ENCODE results near the gene JPH4. TPM values are rescaled to one million over a fixed set of nuclear protein-coding genes. Genes with fewer than 3 reads are reported as not detected.

The JPH4 gene
- total and polyA plus RNA-seq, 2 donors, result 0.14 to 0.59 TPM

DNA sequence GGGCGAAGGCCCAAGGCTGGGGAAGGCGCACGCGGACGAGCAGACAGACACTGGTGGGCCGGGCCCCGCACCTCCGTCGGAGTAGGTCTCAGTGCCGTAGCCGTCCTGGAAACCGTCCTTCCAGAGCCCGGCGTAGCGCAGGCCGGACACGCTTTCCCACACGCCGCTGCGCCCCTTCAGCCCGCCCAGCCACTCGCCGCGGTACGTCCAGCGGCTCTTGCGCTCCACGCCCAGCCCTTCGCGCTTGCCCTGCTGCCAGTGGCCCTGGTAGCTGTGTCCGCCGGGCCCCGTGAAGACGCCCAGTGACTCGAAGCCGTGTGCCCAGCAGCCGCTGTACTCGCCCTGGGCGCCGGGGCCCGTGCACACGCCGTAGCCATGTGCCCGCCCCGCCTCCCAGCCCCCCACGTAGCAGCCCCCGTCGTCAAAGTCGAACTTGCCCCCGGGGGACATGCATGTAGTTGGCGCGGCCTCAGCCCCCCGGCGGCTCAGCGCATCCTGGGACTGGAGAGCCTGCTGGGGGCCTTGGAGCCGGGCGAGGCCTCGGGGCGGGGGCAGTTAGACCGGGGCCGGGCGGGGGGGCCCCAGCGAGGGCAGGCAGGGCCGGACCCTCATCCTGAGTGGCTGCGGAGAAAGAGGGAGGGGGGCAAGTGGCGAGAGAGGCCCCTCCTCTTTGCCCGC lies 1.4 kb downstream of the JPH4 start:
- 5% methylated on average over 67 of the region's 67 CpGs for WGBS
- no peak for DNase-seq (ENCODE audit: low read depth in 6 of 9, low spot score in 9 of 9)
- Histone ChIP-seq H3K36me3 (ENCODE audit: control insufficient read depth in 2 of 2, insufficient read depth in 2 of 2, low read length in 1 of 2) (no peaks in the 10 kb centered on the region), H3K4me3 (ENCODE audit: low read length in 2 of 2) (no peak overlapping the region), H3K4me1 (ENCODE audit: control insufficient read depth in 2 of 2, insufficient read depth in 2 of 2, low read length in 2 of 2) (no peaks in the 10 kb centered on the region), H3K27me3 (ENCODE audit: control insufficient read depth in 2 of 2, insufficient read depth in 1 of 2, low read length in 1 of 2) (peaks cover 56 to 93% of the 10 kb centered on the region in 2 donors), H3K9me3 (ENCODE audit: control insufficient read depth in 2 of 2, insufficient read depth in 1 of 2, low read length in 1 of 2) (no peaks in the 10 kb centered on the region), H3K27ac (ENCODE audit: low read depth in 1 of 2, low read length in 1 of 2) (no peak overlapping the region)

GRCh38 chr14:23573384-23574015 lies 5.1 kb downstream of the JPH4 start:
- Histone ChIP-seq H3K9me3 (ENCODE audit: control insufficient read depth in 2 of 2, insufficient read depth in 1 of 2, low read length in 1 of 2) (no peaks in the 10 kb centered on the region), H3K36me3 (ENCODE audit: control insufficient read depth in 2 of 2, insufficient read depth in 2 of 2, low read length in 1 of 2) (no peaks in the 10 kb centered on the region), H3K27me3 (ENCODE audit: control insufficient read depth in 2 of 2, insufficient read depth in 1 of 2, low read length in 1 of 2) (peaks cover 49 to 77% of the 10 kb centered on the region in 2 donors), H3K4me1 (ENCODE audit: control insufficient read depth in 2 of 2, insufficient read depth in 2 of 2, low read length in 2 of 2) (peaks cover 0 to 5% of the 10 kb centered on the region in 2 donors), H3K27ac (ENCODE audit: low read depth in 1 of 2, low read length in 1 of 2) (no peak overlapping the region), H3K4me3 (ENCODE audit: low read length in 2 of 2) (no peak overlapping the region)
- DNase-seq (ENCODE audit: low read depth in 6 of 9, low spot score in 9 of 9), result no peak
- WGBS, result 92% methylated on average over 5 of the region's 5 CpGs

DNA sequence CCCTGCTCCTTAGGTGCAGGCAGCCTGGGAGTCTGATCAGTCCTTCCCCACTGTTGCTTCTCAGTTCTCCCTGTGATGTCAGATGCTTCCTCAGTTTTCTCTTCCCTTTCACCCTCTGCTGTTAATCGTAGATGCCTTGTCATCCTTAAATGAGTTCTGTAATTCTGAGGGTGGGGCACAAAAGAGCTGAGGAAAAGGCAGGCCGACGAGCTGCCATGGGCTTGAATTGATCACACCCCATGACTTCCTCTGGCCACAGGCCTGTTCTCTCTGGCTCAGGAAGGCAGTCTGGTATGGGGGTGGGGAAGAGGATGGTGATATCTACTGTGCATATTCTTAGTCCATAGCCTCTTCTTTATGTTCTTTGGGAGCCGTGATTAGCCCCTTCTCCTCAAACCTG lies 5.8 kb downstream of the JPH4 start:
- H3K4me3 ChIP-seq (ENCODE audit: low read length in 2 of 2), result no peak overlapping the region
- DNase-seq (ENCODE audit: low read depth in 6 of 9, low spot score in 9 of 9), result no peak
- no peaks in the 10 kb centered on the region for H3K9me3 ChIP-seq (ENCODE audit: control insufficient read depth in 2 of 2, insufficient read depth in 1 of 2, low read length in 1 of 2)
- peaks cover 42 to 70% of the 10 kb centered on the region in 2 donors for H3K27me3 ChIP-seq (ENCODE audit: control insufficient read depth in 2 of 2, insufficient read depth in 1 of 2, low read length in 1 of 2)
- peaks cover 0 to 11% of the 10 kb centered on the region in 2 donors for H3K4me1 ChIP-seq (ENCODE audit: control insufficient read depth in 2 of 2, insufficient read depth in 2 of 2, low read length in 2 of 2)
- WGBS, result 50% methylated on average over 4 of the region's 4 CpGs
- H3K27ac ChIP-seq (ENCODE audit: low read depth in 1 of 2, low read length in 1 of 2), result no peak overlapping the region
- H3K36me3 ChIP-seq (ENCODE audit: control insufficient read depth in 2 of 2, insufficient read depth in 2 of 2, low read length in 1 of 2), result no peaks in the 10 kb centered on the region

DNA sequence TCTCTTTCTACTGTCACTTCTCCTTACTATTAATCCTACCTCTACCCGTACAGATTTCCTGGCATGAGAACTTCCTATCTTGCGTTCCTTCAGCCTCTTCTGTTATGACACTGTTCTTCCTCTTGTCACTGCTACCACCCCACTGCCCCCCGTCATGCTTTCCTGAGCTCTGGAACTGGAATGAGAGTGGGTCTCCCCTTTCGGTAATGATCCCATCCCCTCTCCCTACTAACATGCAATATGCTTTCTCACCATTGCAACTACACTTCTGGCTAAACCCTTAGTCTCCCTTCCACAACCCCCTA lies 6.1 kb downstream of the JPH4 start:
- H3K4me3 ChIP-seq (ENCODE audit: low read length in 2 of 2), result no peak overlapping the region
- DNase-seq (ENCODE audit: low read depth in 6 of 9, low spot score in 9 of 9), result no peak
- no peaks in the 10 kb centered on the region for H3K36me3 ChIP-seq (ENCODE audit: control insufficient read depth in 2 of 2, insufficient read depth in 2 of 2, low read length in 1 of 2)
- no peak overlapping the region for H3K27ac ChIP-seq (ENCODE audit: low read depth in 1 of 2, low read length in 1 of 2)
- H3K9me3 ChIP-seq (ENCODE audit: control insufficient read depth in 2 of 2, insufficient read depth in 1 of 2, low read length in 1 of 2), result no peaks in the 10 kb centered on the region
- WGBS, result 55% methylated on average over 4 of the region's 4 CpGs
- peaks cover 0 to 14% of the 10 kb centered on the region in 2 donors for H3K4me1 ChIP-seq (ENCODE audit: control insufficient read depth in 2 of 2, insufficient read depth in 2 of 2, low read length in 2 of 2)
- peaks cover 39 to 67% of the 10 kb centered on the region in 2 donors for H3K27me3 ChIP-seq (ENCODE audit: control insufficient read depth in 2 of 2, insufficient read depth in 1 of 2, low read length in 1 of 2)

DNA sequence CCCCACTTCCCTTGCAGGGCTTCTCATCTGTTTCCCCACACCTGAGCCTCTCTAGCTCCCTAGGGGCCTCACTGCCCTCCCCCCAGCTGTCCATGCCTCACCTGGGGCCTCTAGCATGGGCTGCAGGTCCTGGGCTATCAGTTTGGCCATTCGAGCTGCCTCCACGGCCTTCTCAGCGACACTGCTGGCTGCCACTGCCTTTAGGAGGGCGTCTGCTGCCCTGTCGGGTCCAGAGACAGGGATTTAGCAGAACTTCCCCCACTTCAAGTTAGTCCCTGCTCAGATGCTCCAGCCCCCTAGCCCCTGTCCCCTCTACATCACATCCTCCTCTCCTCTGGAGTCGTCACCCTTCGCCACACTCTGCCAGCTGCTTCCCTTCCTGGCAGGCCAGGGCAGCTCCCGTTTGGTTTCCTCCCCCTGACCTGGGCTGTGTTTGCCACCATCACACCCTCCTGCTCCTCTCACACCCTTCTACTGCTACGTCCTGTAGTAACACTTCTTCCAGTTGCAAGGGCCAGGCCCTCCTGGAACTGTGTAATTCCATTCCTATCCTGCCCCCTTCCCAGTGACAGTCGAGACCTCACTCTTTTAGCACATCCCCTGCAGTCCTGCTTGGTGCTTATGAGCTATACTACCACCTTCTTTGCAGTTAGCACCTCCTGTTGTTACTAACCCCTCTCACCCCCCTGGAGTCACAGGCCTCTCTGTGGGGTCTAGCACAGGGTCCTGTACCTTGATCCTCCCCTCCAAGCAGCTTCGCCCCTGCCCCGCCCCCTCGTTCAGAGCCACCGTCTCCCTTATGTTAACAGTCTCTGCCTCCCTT lies 6.7 kb downstream of the JPH4 start:
- Histone ChIP-seq H3K4me1 (ENCODE audit: control insufficient read depth in 2 of 2, insufficient read depth in 2 of 2, low read length in 2 of 2) (peaks cover 3 to 16% of the 10 kb centered on the region in 2 donors), H3K4me3 (ENCODE audit: low read length in 2 of 2) (no peak overlapping the region), H3K27ac (ENCODE audit: low read depth in 1 of 2, low read length in 1 of 2) (no peak overlapping the region), H3K36me3 (ENCODE audit: control insufficient read depth in 2 of 2, insufficient read depth in 2 of 2, low read length in 1 of 2) (no peaks in the 10 kb centered on the region), H3K27me3 (ENCODE audit: control insufficient read depth in 2 of 2, insufficient read depth in 1 of 2, low read length in 1 of 2) (peaks cover 34 to 61% of the 10 kb centered on the region in 2 donors), H3K9me3 (ENCODE audit: control insufficient read depth in 2 of 2, insufficient read depth in 1 of 2, low read length in 1 of 2) (no peaks in the 10 kb centered on the region)
- WGBS, result 62% methylated on average over 14 of the region's 14 CpGs
- no peak for DNase-seq (ENCODE audit: low read depth in 6 of 9, low spot score in 9 of 9)

DNA sequence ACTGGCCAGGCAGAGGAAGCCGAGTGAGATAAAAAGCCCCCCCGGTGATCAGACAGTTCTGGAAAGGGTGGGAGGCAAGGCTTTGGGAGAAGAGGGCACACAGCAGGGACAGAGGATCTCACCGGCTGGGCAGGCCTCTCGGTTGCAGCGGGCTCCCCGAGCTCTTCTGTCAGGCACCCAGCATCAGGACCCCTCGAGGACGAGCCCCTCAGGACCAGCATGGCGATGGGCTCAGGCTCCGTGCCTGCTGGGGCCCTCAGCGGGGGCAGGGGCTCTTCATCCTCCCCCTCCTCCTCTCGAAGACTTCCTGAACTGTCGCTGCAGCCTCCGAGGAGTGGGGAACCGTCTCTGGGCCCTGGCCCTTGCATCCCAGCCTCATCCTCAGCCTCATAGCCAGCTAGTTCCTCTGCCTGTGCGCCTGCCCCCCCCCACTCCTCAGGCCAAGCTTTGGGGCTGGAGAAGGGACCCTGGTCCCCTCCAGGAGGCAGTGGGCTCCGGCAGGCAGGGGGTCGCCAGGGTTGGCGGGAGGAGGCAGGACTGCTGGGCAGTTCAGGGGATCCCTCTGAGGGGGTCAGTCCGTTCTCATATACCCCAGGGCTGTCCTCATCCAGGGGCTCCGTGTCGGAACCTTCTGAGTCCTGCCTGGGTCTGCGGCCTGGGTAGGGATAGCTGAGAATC lies 7.6 kb downstream of the JPH4 start:
- Histone ChIP-seq H3K9me3 (ENCODE audit: control insufficient read depth in 2 of 2, insufficient read depth in 1 of 2, low read length in 1 of 2) (no peaks in the 10 kb centered on the region), H3K27me3 (ENCODE audit: control insufficient read depth in 2 of 2, insufficient read depth in 1 of 2, low read length in 1 of 2) (peaks cover 24 to 52% of the 10 kb centered on the region in 2 donors), H3K27ac (ENCODE audit: low read depth in 1 of 2, low read length in 1 of 2) (no peak overlapping the region), H3K4me3 (ENCODE audit: low read length in 2 of 2) (no peak overlapping the region), H3K36me3 (ENCODE audit: control insufficient read depth in 2 of 2, insufficient read depth in 2 of 2, low read length in 1 of 2) (peaks cover 0 to 3% of the 10 kb centered on the region in 2 donors), H3K4me1 (ENCODE audit: control insufficient read depth in 2 of 2, insufficient read depth in 2 of 2, low read length in 2 of 2) (peaks cover 9 to 21% of the 10 kb centered on the region in 2 donors)
- 95% methylated on average over 23 of the region's 23 CpGs for WGBS
- DNase-seq (ENCODE audit: low read depth in 6 of 9, low spot score in 9 of 9), result no peak

DNA sequence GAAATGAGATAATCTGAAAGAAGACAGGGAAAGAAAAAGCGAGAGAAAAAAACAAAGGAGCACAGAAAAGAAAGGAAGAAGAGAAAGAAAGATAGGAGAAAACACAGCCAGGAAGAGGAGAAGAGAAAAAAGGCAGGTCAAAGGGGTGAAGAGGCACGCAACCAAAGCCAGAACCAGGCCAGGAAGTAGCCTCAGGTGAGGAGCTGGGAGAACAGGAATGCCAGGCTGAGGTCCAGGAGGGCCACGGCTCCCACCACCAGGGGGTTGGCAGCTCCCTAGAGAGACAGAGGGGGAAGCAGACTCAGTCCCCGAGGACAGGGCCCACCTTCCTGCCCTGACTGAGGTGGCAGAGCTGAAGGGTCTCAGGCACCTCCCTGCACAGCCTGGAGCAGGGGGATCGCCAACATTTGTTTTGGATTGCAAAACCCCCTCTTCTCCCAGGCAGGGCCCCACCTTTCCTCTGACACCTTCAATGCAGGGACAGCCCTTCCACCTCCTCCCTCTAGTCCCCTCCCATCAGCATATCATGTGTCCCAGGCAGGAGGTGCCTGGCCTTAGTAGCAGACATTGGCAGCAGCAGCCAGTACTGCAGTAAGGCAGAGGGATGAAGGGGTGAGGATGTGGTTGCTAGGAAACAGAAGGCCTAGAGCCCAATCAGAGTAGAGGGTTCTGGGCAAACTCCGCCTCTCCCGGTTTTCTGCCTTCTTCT lies 9.0 kb downstream of the JPH4 start:
- WGBS, result 91% methylated on average over 7 of the region's 7 CpGs
- H3K27ac ChIP-seq (ENCODE audit: low read depth in 1 of 2, low read length in 1 of 2), result no peak overlapping the region
- H3K27me3 ChIP-seq (ENCODE audit: control insufficient read depth in 2 of 2, insufficient read depth in 1 of 2, low read length in 1 of 2), result peaks cover 12 to 38% of the 10 kb centered on the region in 2 donors
- peaks cover 9 to 21% of the 10 kb centered on the region in 2 donors for H3K4me1 ChIP-seq (ENCODE audit: control insufficient read depth in 2 of 2, insufficient read depth in 2 of 2, low read length in 2 of 2)
- DNase-seq (ENCODE audit: low read depth in 6 of 9, low spot score in 9 of 9), result no peak
- no peaks in the 10 kb centered on the region for H3K9me3 ChIP-seq (ENCODE audit: control insufficient read depth in 2 of 2, insufficient read depth in 1 of 2, low read length in 1 of 2)
- H3K4me3 ChIP-seq (ENCODE audit: low read length in 2 of 2), result no peak overlapping the region
- peaks cover 11 to 16% of the 10 kb centered on the region in 2 donors for H3K36me3 ChIP-seq (ENCODE audit: control insufficient read depth in 2 of 2, insufficient read depth in 2 of 2, low read length in 1 of 2)

- peak in 1 of 9 donors; percentile 37 for DNase-seq (ENCODE audit: low read depth in 6 of 9, low spot score in 9 of 9)
- Histone ChIP-seq H3K27ac (ENCODE audit: low read depth in 1 of 2, low read length in 1 of 2) (no peak overlapping the region), H3K36me3 (ENCODE audit: control insufficient read depth in 2 of 2, insufficient read depth in 2 of 2, low read length in 1 of 2) (peaks cover 19 to 21% of the 10 kb centered on the region in 2 donors), H3K27me3 (ENCODE audit: control insufficient read depth in 2 of 2, insufficient read depth in 1 of 2, low read length in 1 of 2) (peaks cover 5 to 30% of the 10 kb centered on the region in 2 donors), H3K4me1 (ENCODE audit: control insufficient read depth in 2 of 2, insufficient read depth in 2 of 2, low read length in 2 of 2) (peaks cover 9 to 21% of the 10 kb centered on the region in 2 donors), H3K4me3 (ENCODE audit: low read length in 2 of 2) (no peak overlapping the region), H3K9me3 (ENCODE audit: control insufficient read depth in 2 of 2, insufficient read depth in 1 of 2, low read length in 1 of 2) (no peaks in the 10 kb centered on the region)
- WGBS, result 64% methylated on average over 6 of the region's 6 CpGs
Measured at GRCh38 chr14:23568600-23569331, 9.8 kb downstream of the JPH4 start.

Data from thymus (tissue), 11 donors.